Stimulated activated CD4-positive, alpha-beta T cell treated with anti-CD3 and anti-CD28 coated beads, Interleukin-15, amount 100 ng/mL, for 24 hours (primary cell): ENCODE results near the gene ZNF853.
A peak's percentile ranks its signal among the peaks of the same experiment; 100 is the strongest.
"Not testable (repeated sequence)": the region's sequence is repeated elsewhere in the genome, so short reads cannot be mapped to it uniquely, and the experiment has no call there.

ENCODE experiments used
- DNase-seq: peaks from one replicate; pipeline ENCODE4 v3.0.0-alpha.2; 2020

Gene ZNF853

DNA sequence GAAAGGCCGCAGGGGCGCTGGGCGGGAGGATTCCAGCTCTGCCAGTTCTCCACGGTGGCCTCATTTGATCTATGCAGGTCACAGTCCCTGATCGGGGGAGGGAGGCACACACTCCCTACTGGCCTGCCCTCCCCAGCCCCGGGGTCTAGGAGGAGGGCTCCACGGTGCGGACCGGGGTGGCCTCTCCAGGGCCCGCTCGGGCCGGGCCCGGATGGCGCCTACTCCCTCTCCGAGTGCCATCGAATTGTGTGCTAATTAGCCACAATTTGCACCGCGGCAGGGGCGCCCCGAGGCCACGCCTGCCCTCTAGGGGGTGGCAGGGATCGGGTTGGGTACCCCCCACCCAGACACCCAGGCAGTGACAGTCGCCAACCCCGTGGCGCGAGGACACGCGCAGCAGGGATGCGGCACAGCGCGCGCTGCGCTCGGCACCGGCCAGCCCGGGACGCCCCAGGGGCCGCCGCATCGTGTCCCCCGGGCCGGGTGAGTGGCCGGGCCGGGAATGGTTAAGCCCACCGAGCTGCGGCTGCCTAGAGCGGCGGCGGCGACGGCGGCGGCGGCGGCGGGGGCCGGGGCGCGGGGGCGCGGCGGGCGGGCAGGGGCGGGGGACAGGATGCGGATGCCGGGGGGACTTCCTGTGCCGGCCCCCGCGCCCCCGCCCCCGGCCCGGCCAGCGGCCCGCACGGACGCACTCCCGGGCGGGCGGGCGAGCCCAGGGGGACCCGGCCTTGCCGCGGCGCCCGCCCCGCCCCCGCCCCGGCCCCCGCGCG, at the start of gene ZNF853:
ZNF853 (plus strand) TSS at position 658 of the 770 bp plus-strand sequence. CDS start 565 bp downstream, outside the sequence.
- DNase-seq: peak; percentile 31

DNA sequence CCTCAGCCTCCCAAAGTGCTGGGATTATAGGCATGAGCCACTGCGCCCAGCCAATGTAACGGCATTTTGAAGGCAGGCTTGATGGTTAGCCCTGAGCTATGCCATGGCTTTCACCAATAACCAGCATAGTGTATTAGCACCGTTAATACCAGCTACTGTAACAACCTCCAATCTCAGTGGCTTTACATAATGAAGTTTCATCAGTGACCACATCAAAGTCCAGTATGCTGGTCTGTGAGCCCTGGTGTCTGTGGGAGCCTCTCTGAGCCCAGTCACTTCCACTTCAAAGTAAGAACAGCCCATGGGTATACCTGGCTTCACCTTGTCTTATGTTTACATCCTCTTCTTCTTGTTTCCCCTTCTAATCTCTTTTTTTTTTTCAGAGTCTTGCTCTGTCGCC, 49.8 kb upstream of the ZNF853 start:
- no peak for DNase-seq

DNA sequence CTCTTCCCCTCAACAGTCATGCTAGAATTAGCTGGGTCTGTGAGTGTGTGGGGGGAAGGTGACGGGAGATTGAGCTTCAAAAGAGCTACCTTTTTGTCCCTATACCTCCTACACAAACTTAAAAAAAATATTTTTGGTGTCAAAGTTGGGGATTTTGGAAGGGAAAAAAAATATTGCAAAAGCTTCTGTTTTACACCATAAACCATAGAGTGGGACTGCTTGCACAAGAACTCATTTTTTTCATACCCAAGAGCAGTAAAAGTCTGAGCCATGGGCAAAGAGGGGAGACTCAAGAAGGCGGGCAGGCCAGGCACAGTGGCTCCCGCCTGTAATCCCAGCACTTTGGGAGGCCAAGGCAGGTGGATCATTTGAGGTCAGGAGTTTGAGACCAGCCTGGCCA, 47.5 kb upstream of the ZNF853 start:
- DNase-seq: no peak

DNA sequence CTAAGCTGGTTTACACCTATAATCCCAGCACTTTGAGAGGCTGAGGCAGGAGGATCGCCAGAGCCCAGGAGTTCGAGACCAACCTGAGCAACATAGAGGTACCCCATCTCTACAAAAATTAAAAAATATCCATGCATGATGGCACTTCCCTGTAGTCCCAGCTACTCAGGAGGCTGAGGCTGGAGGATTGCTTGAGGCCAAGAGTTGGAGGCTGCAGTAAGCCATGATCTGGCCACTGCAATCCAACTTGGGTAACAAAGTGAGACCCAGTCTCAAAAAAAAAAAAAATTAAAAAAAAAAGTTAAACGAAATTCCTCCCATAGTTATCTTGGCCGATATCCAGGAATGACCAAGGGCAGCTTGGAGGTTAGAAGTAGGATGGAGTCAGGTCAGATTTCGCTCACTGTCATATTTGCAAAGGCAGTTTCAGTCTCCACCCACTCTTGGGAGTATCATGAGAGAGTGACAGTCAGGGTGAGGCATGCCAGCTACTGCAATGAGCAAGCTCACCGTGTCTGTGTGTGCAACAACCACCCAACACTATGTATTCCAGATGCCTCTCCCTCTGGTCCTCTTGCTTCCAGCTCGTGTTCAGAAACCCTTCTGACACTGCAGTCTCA, 44.1 kb upstream of the ZNF853 start:
- DNase-seq: no peak

DNA sequence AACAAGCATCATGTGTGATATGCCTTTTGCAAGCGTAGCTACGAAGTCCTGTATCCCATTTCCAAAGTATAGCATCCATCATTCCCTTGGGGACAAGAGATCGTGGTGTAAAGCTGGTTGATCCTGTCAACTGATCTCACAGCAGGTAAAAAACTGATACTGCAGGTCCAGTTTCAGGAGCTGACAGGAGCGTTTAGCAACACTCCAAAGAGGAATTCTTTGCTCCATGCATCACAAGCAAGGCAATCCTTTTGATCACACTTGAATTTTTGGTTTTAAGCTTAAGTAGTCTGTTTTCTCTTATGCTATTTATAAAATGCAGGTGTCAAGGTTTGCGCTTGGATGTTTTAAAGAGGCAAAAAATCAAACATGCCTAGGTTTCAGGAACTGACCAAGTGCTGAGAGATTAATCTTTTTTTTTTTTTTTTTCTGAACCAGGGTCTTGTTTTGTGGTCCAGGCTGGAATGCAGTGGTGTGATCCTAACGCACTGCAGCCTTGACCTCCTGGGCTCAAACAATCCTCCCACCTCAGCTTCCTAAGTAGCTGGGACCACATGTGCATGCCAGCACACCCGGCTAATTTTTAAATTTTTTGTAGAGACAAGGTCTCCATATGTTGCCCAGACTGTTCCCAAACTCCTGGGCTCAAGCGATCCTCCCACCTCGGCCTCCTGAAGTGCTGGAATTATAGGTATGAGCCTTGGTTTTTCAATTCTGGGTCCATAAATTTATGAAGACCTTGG, 40.0 kb upstream of the ZNF853 start:
- DNase-seq: no peak

DNA sequence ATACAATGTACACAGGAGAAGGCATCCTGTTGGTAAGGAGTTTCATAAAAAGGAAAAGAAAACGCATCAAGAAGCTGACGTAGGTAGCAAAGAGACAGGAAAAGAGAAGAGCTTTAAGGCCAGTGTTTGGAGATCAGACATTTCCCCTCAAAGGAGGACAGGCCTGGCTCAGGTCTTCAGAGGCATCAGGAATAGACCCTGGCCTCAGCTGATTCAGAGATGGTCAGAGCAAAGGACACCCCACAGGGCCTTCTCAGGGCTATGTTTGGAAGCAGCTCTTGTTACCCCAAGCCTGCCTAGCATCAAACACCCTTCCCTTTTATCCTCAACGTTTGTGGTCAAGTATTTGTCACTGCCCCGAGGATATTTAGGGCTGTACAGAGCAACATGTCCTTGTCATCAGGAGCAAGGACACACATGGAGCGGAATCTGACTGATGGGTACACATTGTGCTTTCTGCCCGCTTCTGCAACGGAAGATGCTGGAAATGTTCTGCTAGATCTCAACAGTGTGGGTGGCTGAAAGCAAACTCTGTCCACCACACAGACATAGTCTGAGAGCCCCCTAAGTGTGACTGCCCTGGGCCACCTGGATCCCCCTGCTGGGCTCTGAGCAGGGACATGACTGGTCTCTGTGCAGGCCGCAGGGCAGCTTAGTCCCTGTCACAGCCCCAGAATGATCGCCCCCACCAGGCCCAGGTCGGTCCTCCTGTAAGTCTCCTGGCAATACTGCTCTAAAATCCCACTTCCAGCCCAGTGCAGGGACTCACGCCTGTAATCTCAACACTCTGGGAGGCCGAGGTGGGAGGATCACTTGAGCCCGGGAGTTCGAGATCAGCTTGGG, 39.2 kb upstream of the ZNF853 start:
- DNase-seq: peak; percentile 19

DNA sequence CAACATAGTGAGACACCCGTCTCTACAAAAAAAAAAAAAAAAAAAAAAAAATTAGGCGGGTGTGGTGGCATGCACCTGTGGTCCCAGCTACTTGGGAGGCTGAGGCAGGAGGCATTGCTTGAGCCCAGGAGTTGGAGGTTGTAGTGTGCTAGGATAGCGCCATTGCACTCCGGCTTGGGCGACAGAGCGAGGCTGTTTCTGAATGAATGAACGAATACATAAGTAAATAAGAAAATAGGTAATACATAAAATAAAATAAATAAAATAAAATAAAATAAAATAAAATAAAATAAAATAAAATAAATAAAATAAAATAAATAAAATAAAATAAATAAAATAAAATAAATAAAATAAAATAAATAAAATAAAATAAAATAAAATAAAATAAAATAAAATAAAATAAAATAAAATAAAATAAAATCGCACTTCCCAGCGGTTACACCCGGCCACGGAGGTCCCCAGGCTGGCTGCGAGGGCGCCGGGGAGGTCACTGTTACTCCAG, 38.5 kb upstream of the ZNF853 start:
- DNase-seq: peak; percentile 28

DNA sequence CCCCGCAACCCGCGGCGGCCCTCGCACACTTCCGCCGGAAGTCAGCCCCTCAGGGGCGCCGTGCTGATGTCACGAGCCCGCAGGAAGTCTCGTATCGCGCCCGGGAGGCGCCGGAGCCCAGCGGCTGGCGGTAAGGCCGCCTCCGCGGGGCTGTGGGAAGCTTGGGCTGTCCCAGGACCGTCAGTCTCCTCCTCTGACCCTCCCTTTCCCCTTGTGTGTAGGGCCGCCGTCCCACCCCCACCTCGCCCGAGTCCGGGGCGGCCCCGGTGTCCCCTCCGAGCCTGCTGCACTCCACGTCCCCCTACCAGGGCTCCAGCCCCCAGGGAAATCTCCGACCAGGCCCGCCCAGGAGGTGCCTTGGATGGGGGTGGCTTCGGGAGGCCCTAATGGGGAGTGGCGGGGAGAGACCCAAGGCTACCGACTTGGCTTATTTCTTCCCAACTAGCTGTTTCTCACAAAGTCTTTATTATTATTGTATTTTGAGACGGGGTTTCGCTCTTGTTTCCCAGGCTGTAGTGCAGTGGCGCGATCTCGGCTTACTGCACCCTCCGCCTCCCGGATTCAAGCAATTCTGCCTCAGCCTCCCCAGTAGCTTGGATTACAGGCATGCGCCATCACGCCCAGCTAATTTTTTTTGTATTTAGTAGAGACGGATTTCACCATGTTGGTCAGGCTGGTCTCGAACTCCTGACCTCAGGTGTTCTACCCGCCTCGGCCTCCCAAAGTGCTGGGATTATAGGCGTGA, 37.9 kb upstream of the ZNF853 start, which contains the start of gene ZDHHC4:
ZDHHC4 (plus strand) TSS at position 86 of the 745 bp plus-strand sequence. CDS start 3,108 bp downstream, outside the sequence.
- DNase-seq: peak; percentile 94

DNA sequence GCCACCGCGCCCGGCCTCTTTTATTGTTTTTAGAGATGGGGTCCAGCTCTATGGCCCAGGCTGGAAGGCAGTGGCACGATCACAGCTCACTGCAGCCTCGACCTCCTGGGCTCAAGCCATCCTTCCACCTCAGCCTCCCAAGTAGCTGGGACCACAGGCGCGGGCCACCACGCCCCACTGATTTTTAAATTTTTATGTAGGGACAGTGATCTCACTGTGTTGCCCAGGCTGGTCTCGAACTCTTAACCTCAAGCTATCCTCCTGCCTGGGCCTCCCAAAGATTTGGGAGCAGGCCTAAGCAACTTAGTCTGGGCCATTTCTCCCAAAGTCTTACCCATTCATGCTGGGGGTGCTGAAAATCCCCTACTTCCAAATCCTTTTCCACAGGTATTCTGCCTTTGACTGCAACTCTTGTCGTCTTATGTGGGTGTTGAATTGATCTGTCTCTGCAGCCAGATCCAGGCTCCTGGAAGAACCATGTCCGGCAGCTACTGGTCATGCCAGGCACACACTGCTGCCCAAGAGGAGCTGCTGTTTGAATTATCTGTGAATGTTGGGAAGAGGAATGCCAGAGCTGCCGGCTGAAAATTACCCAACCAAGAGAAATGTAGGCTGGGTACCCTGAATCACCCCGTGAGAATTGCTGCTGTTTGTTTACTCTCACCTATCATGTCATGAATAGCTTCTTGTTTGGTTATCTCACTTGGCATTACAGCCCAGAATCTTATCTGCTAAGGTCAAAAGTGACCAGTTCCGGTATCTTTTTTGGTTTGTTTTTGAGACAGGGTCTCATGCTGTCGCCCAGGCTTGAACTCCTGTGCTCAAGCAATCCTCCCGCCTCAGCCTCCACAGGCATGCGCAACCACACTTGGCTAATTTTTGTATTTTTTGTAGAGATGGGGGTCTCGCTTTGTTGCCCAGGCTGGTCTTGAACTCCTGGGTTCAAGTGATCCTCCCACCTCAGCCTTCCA, 37.0 kb upstream of the ZNF853 start:
- no peak for DNase-seq

DNA sequence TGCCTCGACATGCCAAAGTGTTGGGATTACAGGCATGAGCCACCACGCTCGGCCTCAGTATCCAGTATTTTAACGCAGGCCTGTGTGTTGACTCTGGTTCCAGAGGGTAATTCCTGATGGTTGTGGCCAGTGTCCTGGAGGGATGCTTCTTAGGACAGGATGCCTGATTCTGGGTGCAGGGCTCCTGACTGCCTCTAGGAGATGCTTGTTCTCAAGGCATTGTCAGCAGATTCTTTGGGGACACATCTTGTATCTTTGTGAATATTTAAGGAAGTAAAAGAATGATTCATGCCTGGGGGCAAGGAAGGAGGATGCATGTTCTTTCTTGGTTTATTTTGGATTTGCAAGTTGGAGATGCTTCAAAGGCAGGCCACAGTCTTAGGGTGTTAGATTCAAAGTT, 36.0 kb upstream of the ZNF853 start:
- DNase-seq: no peak

DNA sequence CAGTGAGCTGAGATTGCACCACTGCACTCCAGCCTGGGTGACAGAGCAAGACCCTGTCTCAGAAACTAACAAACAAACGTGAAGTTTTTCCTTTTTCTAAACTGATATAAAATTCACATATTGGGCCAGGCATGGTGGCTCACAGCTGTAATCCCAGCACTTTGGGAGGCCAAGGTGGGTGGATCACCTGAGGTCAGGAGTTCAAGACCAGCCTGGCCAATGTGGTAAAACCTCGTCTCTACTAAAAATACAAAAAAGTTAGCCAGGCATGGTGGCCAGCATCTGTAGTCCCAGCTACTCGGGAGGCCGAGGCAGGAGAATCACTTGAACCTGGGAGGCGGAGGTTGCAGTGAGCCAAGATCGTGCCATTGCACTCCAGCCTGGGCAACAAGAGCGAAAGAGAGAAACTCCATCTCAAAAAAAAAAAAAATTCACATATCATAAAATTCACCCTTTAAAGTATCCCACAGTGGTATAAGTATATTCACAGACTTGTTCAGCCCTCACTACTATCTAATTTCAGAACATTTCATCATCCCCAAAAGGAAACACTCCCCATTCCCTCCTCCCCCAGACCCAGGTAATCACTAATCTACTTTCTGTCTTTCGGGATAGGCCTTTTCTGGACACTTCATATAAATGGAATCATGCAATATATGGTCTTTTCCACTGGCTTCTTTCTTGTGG, 29.5 kb upstream of the ZNF853 start:
- DNase-seq: not testable (repeated sequence)

DNA sequence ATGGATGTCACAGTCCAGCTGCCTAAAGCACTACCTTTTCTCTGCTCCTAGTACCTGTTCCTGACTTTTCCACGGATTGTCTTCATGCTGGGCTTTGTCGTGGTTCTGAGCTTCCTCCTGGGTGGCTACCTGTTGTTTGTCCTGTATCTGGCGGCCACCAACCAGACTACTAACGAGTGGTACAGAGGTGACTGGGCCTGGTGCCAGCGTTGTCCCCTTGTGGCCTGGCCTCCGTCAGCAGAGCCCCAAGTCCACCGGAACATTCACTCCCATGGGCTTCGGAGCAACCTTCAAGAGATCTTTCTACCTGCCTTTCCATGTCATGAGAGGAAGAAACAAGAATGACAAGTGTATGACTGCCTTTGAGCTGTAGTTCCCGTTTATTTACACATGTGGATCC, 26.8 kb upstream of the ZNF853 start:
- DNase-seq: no peak

DNA sequence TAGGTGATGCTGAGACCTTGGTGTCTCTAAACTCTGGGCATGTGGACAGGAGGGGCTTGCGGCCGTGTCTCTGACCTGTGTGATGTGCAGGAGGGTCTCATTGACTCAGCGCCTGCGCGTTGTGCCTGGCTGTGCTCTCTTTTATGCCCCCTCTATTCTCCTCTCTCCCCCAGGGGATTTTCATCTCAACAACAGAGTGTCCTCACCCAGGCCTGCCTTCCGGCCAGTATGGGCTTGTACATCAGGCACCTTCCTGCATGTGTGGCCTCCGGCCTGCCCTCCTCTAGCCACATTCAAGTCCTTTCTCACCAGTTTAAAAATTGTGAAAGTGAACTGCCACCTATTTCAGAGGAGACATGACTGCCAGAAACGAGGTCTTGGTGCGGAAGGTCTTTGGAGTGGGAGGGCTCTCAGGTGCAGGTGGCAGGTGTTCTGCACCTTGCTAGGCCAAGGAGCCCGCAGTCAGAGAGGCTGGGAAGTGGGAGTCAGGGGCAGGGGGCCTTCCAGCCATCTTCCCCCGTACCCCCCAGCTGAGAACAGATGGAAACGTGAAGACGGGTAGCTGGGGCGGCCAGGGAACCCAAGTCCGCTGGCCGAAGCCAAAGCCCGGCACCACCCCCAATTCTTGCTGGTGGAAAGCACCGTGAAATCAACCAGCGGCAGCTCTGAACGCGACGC, 26.1 kb upstream of the ZNF853 start:
- DNase-seq: no peak

DNA sequence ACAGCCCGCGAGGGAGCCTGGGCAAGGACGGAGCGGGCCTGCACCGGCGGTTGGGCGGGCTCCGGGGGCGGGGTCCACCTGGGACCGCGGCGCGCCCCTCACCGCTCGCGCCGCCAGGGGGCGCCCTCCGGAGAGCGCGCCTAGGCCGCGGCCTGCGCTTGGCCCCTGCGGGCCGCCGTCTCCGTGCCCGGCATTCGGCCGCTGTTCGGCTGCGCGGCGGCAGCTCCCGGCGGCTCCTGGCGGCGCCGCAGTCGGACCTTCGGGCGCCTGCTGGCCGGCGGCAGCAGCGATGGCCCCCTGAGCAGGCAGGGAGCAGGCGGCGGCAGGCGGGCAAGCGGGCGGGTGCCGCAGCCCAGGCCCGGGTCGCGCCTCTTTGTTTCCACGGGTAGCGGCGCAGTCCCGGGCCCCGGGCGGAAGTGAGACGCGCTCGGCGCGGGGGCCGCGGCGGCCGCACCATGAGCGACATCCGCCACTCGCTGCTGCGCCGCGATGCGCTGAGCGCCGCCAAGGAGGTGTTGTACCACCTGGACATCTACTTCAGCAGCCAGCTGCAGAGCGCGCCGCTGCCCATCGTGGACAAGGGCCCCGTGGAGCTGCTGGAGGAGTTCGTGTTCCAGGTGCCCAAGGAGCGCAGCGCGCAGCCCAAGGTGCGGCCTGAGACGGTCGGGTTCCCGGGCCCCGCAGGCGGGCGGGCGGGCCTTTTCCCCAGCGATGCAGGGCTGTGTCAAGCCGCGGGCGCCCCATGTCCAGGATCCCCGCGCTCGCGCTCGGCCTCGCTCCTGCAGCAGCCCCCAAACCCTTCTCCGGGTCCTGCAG, 25.4 kb upstream of the ZNF853 start, which contains the start of gene INTS15:
INTS15 (plus strand) TSS at position 193 of the 816 bp plus-strand sequence; CDS start at position 456, 263 bp downstream.
- DNase-seq: peak; percentile 86

DNA sequence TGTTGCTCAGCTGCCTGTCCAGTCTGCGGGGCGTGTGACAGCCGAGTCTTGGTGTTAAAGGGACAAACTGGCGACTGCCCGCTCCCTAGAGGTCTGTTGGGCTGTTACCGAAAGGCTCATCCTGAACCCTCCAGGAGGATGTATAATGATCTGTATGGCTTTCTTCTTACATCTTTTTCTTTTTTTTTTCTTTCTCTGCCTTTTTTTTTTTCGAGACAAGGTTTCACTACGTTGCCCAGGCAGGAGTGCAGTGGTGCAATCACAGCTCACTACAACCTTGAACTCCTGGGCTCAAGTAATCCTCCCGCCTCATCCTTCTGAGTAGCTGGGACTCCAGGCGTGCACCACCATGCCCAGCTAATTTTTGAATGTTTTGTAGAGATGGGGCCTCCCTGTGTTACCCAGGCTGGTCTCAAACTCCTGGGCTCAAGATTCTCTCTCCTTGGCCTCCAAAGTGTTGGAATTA, 24.7 kb upstream of the ZNF853 start:
- no peak for DNase-seq

DNA sequence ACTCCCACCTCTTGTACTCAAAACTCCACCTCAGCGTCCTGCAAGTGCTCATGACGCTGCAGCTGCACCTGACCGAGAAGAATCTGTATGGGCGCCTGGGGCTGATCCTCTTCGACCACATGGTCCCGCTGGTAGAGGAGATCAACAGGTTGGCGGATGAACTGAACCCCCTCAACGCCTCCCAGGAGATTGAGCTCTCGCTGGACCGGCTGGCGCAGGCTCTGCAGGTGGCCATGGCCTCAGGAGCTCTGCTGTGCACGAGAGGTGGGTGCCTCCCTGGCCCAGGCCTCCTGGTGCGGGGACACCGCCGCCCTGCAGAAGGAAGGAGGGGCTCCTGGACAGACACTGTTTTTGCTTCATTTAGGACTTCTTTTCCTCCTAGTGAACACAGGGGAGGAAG, 15.3 kb upstream of the ZNF853 start:
- DNase-seq: no peak

DNA sequence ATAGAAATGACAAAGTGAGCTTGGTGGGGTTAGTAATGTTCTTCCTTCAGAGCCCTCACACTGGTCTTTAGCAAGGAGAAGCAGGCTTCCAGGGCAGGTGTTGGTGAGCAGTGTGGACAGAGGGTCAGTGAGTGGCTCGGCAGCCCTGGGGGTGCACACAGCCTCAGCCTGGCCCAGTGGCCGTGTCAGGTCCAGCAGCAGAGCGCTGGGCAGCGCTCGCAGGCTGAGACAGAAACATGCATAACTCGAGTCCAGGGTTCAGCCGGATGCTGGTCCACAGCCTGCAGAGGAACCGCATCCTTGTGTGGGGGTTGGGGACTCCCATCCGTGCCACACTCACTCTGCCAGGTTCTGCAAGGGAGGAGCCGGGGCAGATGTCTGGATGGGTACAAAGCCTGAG, 11.0 kb upstream of the ZNF853 start:
- DNase-seq: no peak
